Left ventricle myocardium inferior (tissue), 1 donor: Measurements from ENCODE around the gene SENP3. TPM values are rescaled to one million over a fixed set of nuclear protein-coding genes. Genes with fewer than 3 reads are reported as not detected.

Experiments
- DNase-seq: peaks from one replicate; pipeline ENCODE4 v3.0.0-alpha.2; 2020
- H3K27ac ChIP-seq: fragments of 200-600 bp; replicated peaks from 2 replicates; pipeline ENCODE4 v1.8.0; 2021
- H3K27me3 ChIP-seq: fragments of 200-600 bp; 2 replicates; pipeline ENCODE4 v1.8.0; 2021; ENCODE audit warnings: low read depth
- H3K36me3 ChIP-seq: fragments of 200-600 bp; 2 replicates; pipeline ENCODE4 v1.8.0; 2021
- H3K4me1 ChIP-seq: fragments of 200-600 bp; 2 replicates; pipeline ENCODE4 v1.8.0; 2021
- H3K4me3 ChIP-seq: fragments of 200-600 bp; 2 replicates; pipeline ENCODE4 v1.8.0; 2021; ENCODE audit warnings: mild to moderate bottlenecking, moderate library complexity
- H3K9me3 ChIP-seq: fragments of 200-600 bp; replicated peaks from 2 replicates; pipeline ENCODE4 v1.8.0; 2021
- CTCF ChIP-seq: fragments of 200-600 bp; IDR thresholded peaks from 2 replicates; pipeline ENCODE4 v1.8.0; 2021; ENCODE audit warnings: antibody characterized with exemption, mild to moderate bottlenecking, borderline replicate concordance
- intact Hi-C: fragments of 100-400 bp; cut with micrococcal nuclease; formaldehyde crosslinking; loops from one replicate; pipeline ENCODE4 v1.11.0; 2022
- total RNA-seq: library from RNA; stranded (reverse); fragmentation: NEBNext Ultra II Directional; extraction: Animal tissue kit (Norgen Biotek cat#: 25700); gene quantifications from one replicate; pipeline ENCODE4 v1.2.1, GENCODE V29; 2021
- donor health status: DM: no; HTN: yes; CAD: no; lungs with severe emphysema.

The SENP3 gene
- total RNA-seq, 1 donor from 2014 or later: 29.5 TPM

GRCh38 chr17:7557147-7557764, 4.5 kb upstream of the SENP3 start:
- Histone ChIP-seq H3K27ac (peak overlapping the region; percentile 94), H3K36me3 (peaks cover 8% of the 10 kb centered on the region), H3K4me1 (peaks cover 54% of the 10 kb centered on the region), H3K27me3 (no peaks in the 10 kb centered on the region), H3K4me3 (peak overlapping the region; percentile 99), H3K9me3 (no peaks in the 10 kb centered on the region)
- TF ChIP-seq CTCF: no peak
- intact Hi-C loops: no loop called here
- no peak for DNase-seq

- H3K4me3 ChIP-seq: peak overlapping the region; percentile 99
- peaks cover 61% of the 10 kb centered on the region for H3K4me1 ChIP-seq
- peak; percentile 10 for TF ChIP-seq CTCF
- no peaks in the 10 kb centered on the region for H3K9me3 ChIP-seq
- H3K27me3 ChIP-seq: no peaks in the 10 kb centered on the region
- DNase-seq: peak; percentile 87
- intact Hi-C loops: no loop called here
- H3K36me3 ChIP-seq: peaks cover 9% of the 10 kb centered on the region
- H3K27ac ChIP-seq: peak overlapping the region; percentile 94
Measured at GRCh38 chr17:7557775-7558543, 3.8 kb upstream of the SENP3 start.

- Histone ChIP-seq H3K36me3 (peaks cover 12% of the 10 kb centered on the region), H3K27me3 (no peaks in the 10 kb centered on the region), H3K4me3 (peak within 1 kb of the TSS; percentile 99), H3K4me1 (peaks cover 69% of the 10 kb centered on the region), H3K9me3 (no peaks in the 10 kb centered on the region), H3K27ac (peak within 1 kb of the TSS; percentile 94)
- peak; percentile 62 for DNase-seq
- no peak for TF ChIP-seq CTCF
- intact Hi-C loops: no loop called here
Measured at GRCh38 chr17:7558544-7559319, 3.0 kb upstream of the SENP3 start, which contains the start of gene TNFSF13. TSS of gene TNFSF13 (plus strand) at chr17:7558750. CDS start at chr17:7559040, 290 bp downstream.

GRCh38 chr17:7559320-7560171, 2.2 kb upstream of the SENP3 start:
- Histone ChIP-seq H3K36me3 (peaks cover 17% of the 10 kb centered on the region), H3K9me3 (no peaks in the 10 kb centered on the region), H3K27me3 (no peaks in the 10 kb centered on the region), H3K27ac (peak overlapping the region; percentile 94), H3K4me1 (peaks cover 77% of the 10 kb centered on the region), H3K4me3 (peak overlapping the region; percentile 99)
- TF ChIP-seq CTCF: no peak
- DNase-seq: no peak
- intact Hi-C loops: loop anchor here (10.0 kb wide), 1 partner anchor 45 kb away; no protein-coding TSS in a partner anchor
